Fibroblast of lung (primary cell): ENCODE results near the gene ITGA7. TPM values are rescaled to one million over a fixed set of nuclear protein-coding genes. Genes with fewer than 3 reads are reported as not detected.

Experiments
- DNase-seq, 2 donors: peaks; one replicate each; pipeline versions ENCODE4 v3.0.0 to v3.0.0-alpha.2; 2010; ENCODE audit warnings: low read depth in 2 of 2
- H2AFZ ChIP-seq: 2 replicates; pipeline ENCODE4 v1.5.1; 2012; ENCODE audit warnings: low read length, control low read depth, inconsistent platforms
- H3K27ac ChIP-seq: 2 replicates; pipeline ENCODE4 v1.5.1; 2011; ENCODE audit warnings: low read length, control low read depth; ENCODE audit not compliant: insufficient read depth
- H3K27me3 ChIP-seq: 2 replicates; pipeline ENCODE4 v1.5.1; 2011; ENCODE audit warnings: mild to moderate bottlenecking, low read length; ENCODE audit not compliant: control insufficient read depth, insufficient read depth
- H3K36me3 ChIP-seq: 2 replicates; pipeline ENCODE4 v1.5.1; 2011; ENCODE audit warnings: low read length; ENCODE audit not compliant: control insufficient read depth, insufficient read depth
- H3K4me1 ChIP-seq: 2 replicates; pipeline ENCODE4 v1.5.1; 2011; ENCODE audit warnings: low read length; ENCODE audit not compliant: control insufficient read depth, insufficient read depth; ENCODE audit errors: extremely low read depth
- H3K4me2 ChIP-seq: 2 replicates; pipeline ENCODE4 v1.5.1; 2011; ENCODE audit warnings: low read length, control low read depth; ENCODE audit not compliant: insufficient read depth; ENCODE audit errors: extremely low read depth
- H3K4me3 ChIP-seq, 4 experiments: fragments of 200-600 bp in 1 of 4; sonication (generic) in 1 of 4; replicated peaks in 1 of 4; 2 replicates each; pipeline ENCODE4 v1.5.1; 2011 to 2016; ENCODE audit warnings: low read length in 4 of 4, low read depth in 3 of 4, mild to moderate bottlenecking in 3 of 4, control low read depth in 2 of 4, inconsistent platforms in 1 of 4, mixed read lengths in 1 of 4; ENCODE audit not compliant: insufficient read depth in 1 of 4; ENCODE audit errors: control extremely low read depth in 1 of 4
- H3K79me2 ChIP-seq: 2 replicates; pipeline ENCODE4 v1.5.1; 2012; ENCODE audit warnings: mild to moderate bottlenecking, low read length, inconsistent platforms; ENCODE audit not compliant: control insufficient read depth, insufficient read depth
- H3K9ac ChIP-seq: 2 replicates; pipeline ENCODE4 v1.5.1; 2011; ENCODE audit warnings: mild to moderate bottlenecking, low read length, control low read depth; ENCODE audit not compliant: insufficient read depth
- H3K9me3 ChIP-seq: 2 replicates; pipeline ENCODE4 v1.5.1; 2012; ENCODE audit warnings: low read depth, low read length; ENCODE audit not compliant: control insufficient read depth, insufficient read depth
- H4K20me1 ChIP-seq: 2 replicates; pipeline ENCODE4 v1.5.1; 2011; ENCODE audit warnings: low read length; ENCODE audit not compliant: control insufficient read depth, insufficient read depth; ENCODE audit errors: extremely low read depth
- EZH2 ChIP-seq: IDR thresholded peaks from 2 replicates; pipeline ENCODE4 v1.5.1; 2012; ENCODE audit warnings: low read length, control low read depth, mild to moderate bottlenecking; ENCODE audit errors: missing control alignments
- polyA plus RNA-seq, 2 donors: library from polyadenylated mRNA; depleted of rRNA in 1 of 2; stranded (reverse) in 1 of 2; unstranded in 1 of 2; fragments of >200 nt; gene quantifications; 2 replicates each; pipeline ENCODE4 v1.2.1, GENCODE V29; 2011 to 2012; ENCODE audit warnings: missing spikeins in 1 of 2
- total RNA-seq: library from RNA; depleted of rRNA; stranded (reverse); fragments of >200 nt; gene quantifications from 2 replicates; pipeline ENCODE4 v1.2.1, GENCODE V29; 2014
- TF ChIP-seq, protein P1 (sequence below), 2 donors: IDR thresholded peaks in 1 of 2; conservative IDR thresholded peaks in 1 of 2; 1 replicate in 1 of 2; 2 replicates in 1 of 2; pipeline ENCODE4 v1.5.1; 2011 to 2012; ENCODE audit warnings: low read length in 2 of 2, control low read depth in 1 of 2, inconsistent platforms in 1 of 2, low read depth in 1 of 2, mild to moderate bottlenecking in 1 of 2

Gene ITGA7
- total and polyA plus RNA-seq, 2 donors (not counting 1 experiment from before 2014, with no cell fraction given) = 42.7 to 130 TPM

DNA sequence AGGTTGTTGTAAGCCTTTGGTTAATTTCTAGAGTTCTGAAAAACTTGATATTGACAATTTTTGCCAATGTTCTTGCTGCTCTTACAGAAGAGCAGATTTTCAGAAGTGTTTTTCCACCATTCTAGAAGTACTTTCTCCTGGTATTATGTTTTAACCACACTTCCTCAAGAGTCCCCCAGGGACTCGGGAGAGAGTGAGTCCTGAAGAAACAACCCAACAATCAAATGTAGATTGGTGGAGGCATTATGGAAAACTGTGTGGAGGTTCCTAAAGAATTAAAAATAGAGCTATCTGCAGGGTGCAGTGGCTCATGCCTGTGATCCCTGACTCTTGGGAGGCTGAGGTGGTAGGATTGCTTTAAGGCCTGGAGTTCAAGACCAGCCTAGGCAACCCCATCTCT, 44.3 kb downstream of the ITGA7 start:
- Histone ChIP-seq H3K4me3 (no peak overlapping the region), H3K9ac (no peak overlapping the region), H3K4me1 (no peaks in the 10 kb centered on the region), H3K36me3 (no peaks in the 10 kb centered on the region), H4K20me1 (no peaks in the 10 kb centered on the region), H3K27ac (no peak overlapping the region), H3K4me2 (no peak overlapping the region), H3K27me3 (peaks cover 4% of the 10 kb centered on the region), H3K9me3 (no peaks in the 10 kb centered on the region), H3K79me2 (no peaks in the 10 kb centered on the region), H2AFZ (no peak overlapping the region)
- no peak for DNase-seq
- TF ChIP-seq EZH2 = no peak
- TF ChIP-seq, protein P1, sequence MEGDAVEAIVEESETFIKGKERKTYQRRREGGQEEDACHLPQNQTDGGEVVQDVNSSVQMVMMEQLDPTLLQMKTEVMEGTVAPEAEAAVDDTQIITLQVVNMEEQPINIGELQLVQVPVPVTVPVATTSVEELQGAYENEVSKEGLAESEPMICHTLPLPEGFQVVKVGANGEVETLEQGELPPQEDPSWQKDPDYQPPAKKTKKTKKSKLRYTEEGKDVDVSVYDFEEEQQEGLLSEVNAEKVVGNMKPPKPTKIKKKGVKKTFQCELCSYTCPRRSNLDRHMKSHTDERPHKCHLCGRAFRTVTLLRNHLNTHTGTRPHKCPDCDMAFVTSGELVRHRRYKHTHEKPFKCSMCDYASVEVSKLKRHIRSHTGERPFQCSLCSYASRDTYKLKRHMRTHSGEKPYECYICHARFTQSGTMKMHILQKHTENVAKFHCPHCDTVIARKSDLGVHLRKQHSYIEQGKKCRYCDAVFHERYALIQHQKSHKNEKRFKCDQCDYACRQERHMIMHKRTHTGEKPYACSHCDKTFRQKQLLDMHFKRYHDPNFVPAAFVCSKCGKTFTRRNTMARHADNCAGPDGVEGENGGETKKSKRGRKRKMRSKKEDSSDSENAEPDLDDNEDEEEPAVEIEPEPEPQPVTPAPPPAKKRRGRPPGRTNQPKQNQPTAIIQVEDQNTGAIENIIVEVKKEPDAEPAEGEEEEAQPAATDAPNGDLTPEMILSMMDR (conservative IDR thresholded peaks at IDR 0.05 in 1 of 2, IDR thresholded peaks at IDR 0.05 in 1 of 2; ENCODE audit: low read depth in 1 of 2, low read length in 2 of 2) = no peak

GRCh38 chr12:55659486-55660385, 48.0 kb downstream of the ITGA7 start:
- Histone ChIP-seq H4K20me1 (no peaks in the 10 kb centered on the region), H3K9ac (no peak overlapping the region), H3K4me2 (no peak overlapping the region), H3K4me1 (no peaks in the 10 kb centered on the region), H3K27ac (no peak overlapping the region), H3K36me3 (no peaks in the 10 kb centered on the region), H2AFZ (no peak overlapping the region), H3K9me3 (no peaks in the 10 kb centered on the region), H3K4me3 (no peak overlapping the region), H3K27me3 (peaks cover 4% of the 10 kb centered on the region), H3K79me2 (no peaks in the 10 kb centered on the region)
- peak; percentile 28 to 43 for DNase-seq
- TF ChIP-seq, protein P1 (conservative IDR thresholded peaks at IDR 0.05 in 1 of 2, IDR thresholded peaks at IDR 0.05 in 1 of 2; ENCODE audit: low read depth in 1 of 2, low read length in 2 of 2) = peak; percentile 49 to 62
- TF ChIP-seq EZH2 = no peak

- no peak overlapping the region for H3K4me2 ChIP-seq
- H3K9me3 ChIP-seq = no peaks in the 10 kb centered on the region
- H3K27me3 ChIP-seq = peaks cover 4% of the 10 kb centered on the region
- no peak overlapping the region for H3K27ac ChIP-seq
- H3K4me3 ChIP-seq = no peak overlapping the region
- no peaks in the 10 kb centered on the region for H4K20me1 ChIP-seq
- TF ChIP-seq, protein P1 (conservative IDR thresholded peaks at IDR 0.05 in 1 of 2, IDR thresholded peaks at IDR 0.05 in 1 of 2; ENCODE audit: low read depth in 1 of 2, low read length in 2 of 2) = no peak
- TF ChIP-seq EZH2 = no peak
- H3K36me3 ChIP-seq = no peaks in the 10 kb centered on the region
- H3K9ac ChIP-seq = no peak overlapping the region
- DNase-seq = no peak
- H2AFZ ChIP-seq = no peak overlapping the region
- H3K4me1 ChIP-seq = no peaks in the 10 kb centered on the region
- no peaks in the 10 kb centered on the region for H3K79me2 ChIP-seq
Measured at GRCh38 chr12:55658635-55659391, 48.9 kb downstream of the ITGA7 start.
